ENCODE measurements around the gene NDUFS3. TPM values are rescaled to one million over a fixed set of nuclear protein-coding genes. Genes with fewer than 3 reads are reported as not detected.

NDUFS3 gene
- total and polyA plus RNA-seq, 2 experiments from 2014 or later = 108 to 168 TPM

- peak; percentile 77 for DNase-seq (ENCODE audit: low spot score)
- Histone ChIP-seq H3K4me3 (no peak overlapping the region), H3K27ac (ENCODE audit: low read depth) (no peak overlapping the region), H3K4me1 (ENCODE audit: insufficient read depth) (no peaks in the 10 kb centered on the region), H2AFZ (no peak overlapping the region), H3K27me3 (ENCODE audit: insufficient read depth) (no peaks in the 10 kb centered on the region), H3K9me2 (ENCODE audit: insufficient read depth) (no peaks in the 10 kb centered on the region), H4K20me1 (replicated peaks; ENCODE audit: insufficient read depth) (peaks cover 8% of the 10 kb centered on the region), H3F3A (replicated peaks; ENCODE audit: low read depth) (peaks cover 7% of the 10 kb centered on the region; the same call in 1 of the 2 replicates), H3K36me3 (ENCODE audit: insufficient read depth) (peaks cover 14% of the 10 kb centered on the region), H3K4me2 (no peak overlapping the region), H3K79me2 (replicated peaks; ENCODE audit: insufficient read depth) (no peaks in the 10 kb centered on the region)
- H3K9me3 Mint-ChIP-seq = no peaks in the 10 kb centered on the region
- H3K4me3 Mint-ChIP-seq = no peak overlapping the region
- H3K4me1 Mint-ChIP-seq = no peaks in the 10 kb centered on the region
- peaks cover 25% of the 10 kb centered on the region; the same call in 2 of the 3 replicates for H3K36me3 Mint-ChIP-seq (ENCODE audit: low read depth)
- no peaks in the 10 kb centered on the region for H3K27me3 Mint-ChIP-seq (ENCODE audit: insufficient read depth, low read depth, poor library complexity)
- H3K27ac Mint-ChIP-seq = no peak overlapping the region
- TF ChIP-seq CTCF (conservative IDR thresholded peaks at IDR 0.05; ENCODE audit: low read depth in 2 of 2) = peak; percentile 84 to 88
- no peak for TF ChIP-seq EZH2 (IDR thresholded peaks at IDR 0.05; ENCODE audit: low read depth, unreplicated experiment)
- ATAC-seq = peak; percentile 84
Observed at GRCh38 chr11:47616726-47617416, 38.0 kb downstream of the NDUFS3 start.

GRCh38 chr11:47617417-47617809, 38.5 kb downstream of the NDUFS3 start:
- peaks cover 31% of the 10 kb centered on the region; the same call in 2 of the 3 replicates for H3K36me3 Mint-ChIP-seq (ENCODE audit: low read depth)
- no peaks in the 10 kb centered on the region for H3K9me3 Mint-ChIP-seq
- Histone ChIP-seq H3K79me2 (replicated peaks; ENCODE audit: insufficient read depth) (no peaks in the 10 kb centered on the region), H3K4me1 (ENCODE audit: insufficient read depth) (no peaks in the 10 kb centered on the region), H3K9me2 (ENCODE audit: insufficient read depth) (no peaks in the 10 kb centered on the region), H2AFZ (no peak overlapping the region), H3K27me3 (ENCODE audit: insufficient read depth) (no peaks in the 10 kb centered on the region), H4K20me1 (replicated peaks; ENCODE audit: insufficient read depth) (peaks cover 12% of the 10 kb centered on the region; the same call in 1 of the 2 replicates), H3K4me3 (no peak overlapping the region), H3F3A (replicated peaks; ENCODE audit: low read depth) (peaks cover 10% of the 10 kb centered on the region; the same call in 1 of the 2 replicates), H3K36me3 (ENCODE audit: insufficient read depth) (peaks cover 19% of the 10 kb centered on the region), H3K4me2 (no peak overlapping the region), H3K27ac (ENCODE audit: low read depth) (no peak overlapping the region)
- ATAC-seq (no peak), DNase-seq (ENCODE audit: low spot score) (no peak)
- no peaks in the 10 kb centered on the region for H3K27me3 Mint-ChIP-seq (ENCODE audit: insufficient read depth, low read depth, poor library complexity)
- H3K4me1 Mint-ChIP-seq = no peaks in the 10 kb centered on the region
- TF ChIP-seq JUNB (IDR thresholded peaks at IDR 0.05; ENCODE audit: unreplicated experiment) = no peak
- no peak for TF ChIP-seq ZNF331 (CRISPR knock-in tag; IDR thresholded peaks at IDR 0.05; ENCODE audit: low read depth)
- no peak for TF ChIP-seq ZNF462 (CRISPR knock-in tag; IDR thresholded peaks at IDR 0.05)
- no peak for TF ChIP-seq ETS1 (IDR thresholded peaks at IDR 0.05)
- TF ChIP-seq EZH2 (IDR thresholded peaks at IDR 0.05; ENCODE audit: low read depth, unreplicated experiment) = no peak
- no peak for TF ChIP-seq NANOG (IDR thresholded peaks at IDR 0.05; ENCODE audit: borderline replicate concordance)
- no peak overlapping the region for H3K27ac Mint-ChIP-seq
- H3K4me3 Mint-ChIP-seq = no peak overlapping the region

Data from GM23338 (cell line).